G401 (cell line): ENCODE data around the gene TMEM41B. TPM values are rescaled to one million over a fixed set of nuclear protein-coding genes. Genes with fewer than 3 reads are reported as not detected.
A peak's percentile ranks its signal among the peaks of the same experiment; 100 is the strongest.
"Not testable (repeated sequence)": the region's sequence is repeated elsewhere in the genome, so short reads cannot be mapped to it uniquely, and the experiment has no call there.

Experiments used
- DNase-seq: peaks from one replicate; pipeline ENCODE4 v3.0.0-alpha.2; 2015; ENCODE audit warnings: low spot score
- in situ Hi-C: cut with HindIII; loops from 2 replicates; pipeline ENCODE4 v1.10.0; 2016; ENCODE audit warnings: low sequenced_read_pairs, mixed read lengths
- total RNA-seq: library from RNA; depleted of rRNA; stranded (reverse); fragments of >200 nt; shearing (Covaris generic); gene quantifications from 2 replicates; pipeline ENCODE4 v1.2.3, GENCODE V29; 2014

Gene TMEM41B
- total RNA-seq, 1 experiment from 2014 or later = 66.2 TPM

DNA sequence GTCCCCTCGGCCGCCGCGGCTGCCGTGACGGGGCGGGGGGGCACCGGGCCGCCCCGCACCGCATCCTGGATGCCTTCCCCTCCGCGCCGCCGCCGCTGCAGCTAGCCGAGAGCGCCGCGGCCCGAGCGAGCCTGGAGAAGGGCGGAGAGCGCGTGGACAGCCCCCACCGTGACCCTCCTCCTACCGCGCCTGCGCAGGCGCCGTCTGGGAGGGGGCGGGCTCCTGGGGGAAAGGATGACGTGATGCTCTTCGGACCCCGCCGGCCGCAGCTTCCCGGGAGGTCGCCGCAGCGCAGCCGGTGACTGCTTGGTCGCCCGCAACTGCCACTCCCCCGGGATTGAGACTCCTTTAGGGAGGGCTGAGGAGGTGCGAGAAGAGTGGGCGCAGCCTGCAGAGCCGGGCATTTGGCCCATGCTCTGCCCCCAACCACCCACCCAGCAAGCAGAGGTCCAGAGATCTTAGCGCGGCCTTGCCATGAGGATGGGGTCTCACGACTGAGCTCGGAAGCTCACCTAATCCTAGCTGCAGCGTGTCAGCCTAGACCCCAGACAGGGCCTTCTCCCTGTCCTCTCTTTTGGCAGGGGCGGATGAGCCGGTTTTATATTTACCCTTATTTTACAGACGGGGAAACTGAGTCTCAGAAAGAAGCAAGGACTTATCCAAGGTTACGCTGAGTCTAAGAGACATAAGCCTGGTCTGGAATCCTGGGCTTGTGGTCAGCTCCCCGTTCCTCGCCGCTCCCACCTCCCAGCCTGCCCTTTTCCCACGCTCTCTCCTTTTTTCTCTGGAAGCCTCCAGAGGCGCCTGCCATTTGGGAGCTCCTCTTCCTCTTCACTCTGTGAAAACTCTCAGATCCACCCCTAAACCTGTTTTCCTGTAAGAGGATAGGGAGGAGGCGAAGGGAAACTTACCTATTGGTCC, 48.9 kb downstream of the TMEM41B start, which contains the start of gene DENND5A:
Gene DENND5A, minus strand, starts transcription at position 140 of the 921 bp plus-strand sequence. CDS start 281 bp downstream, outside the sequence.
- in situ Hi-C loops = no loop called here

DNA sequence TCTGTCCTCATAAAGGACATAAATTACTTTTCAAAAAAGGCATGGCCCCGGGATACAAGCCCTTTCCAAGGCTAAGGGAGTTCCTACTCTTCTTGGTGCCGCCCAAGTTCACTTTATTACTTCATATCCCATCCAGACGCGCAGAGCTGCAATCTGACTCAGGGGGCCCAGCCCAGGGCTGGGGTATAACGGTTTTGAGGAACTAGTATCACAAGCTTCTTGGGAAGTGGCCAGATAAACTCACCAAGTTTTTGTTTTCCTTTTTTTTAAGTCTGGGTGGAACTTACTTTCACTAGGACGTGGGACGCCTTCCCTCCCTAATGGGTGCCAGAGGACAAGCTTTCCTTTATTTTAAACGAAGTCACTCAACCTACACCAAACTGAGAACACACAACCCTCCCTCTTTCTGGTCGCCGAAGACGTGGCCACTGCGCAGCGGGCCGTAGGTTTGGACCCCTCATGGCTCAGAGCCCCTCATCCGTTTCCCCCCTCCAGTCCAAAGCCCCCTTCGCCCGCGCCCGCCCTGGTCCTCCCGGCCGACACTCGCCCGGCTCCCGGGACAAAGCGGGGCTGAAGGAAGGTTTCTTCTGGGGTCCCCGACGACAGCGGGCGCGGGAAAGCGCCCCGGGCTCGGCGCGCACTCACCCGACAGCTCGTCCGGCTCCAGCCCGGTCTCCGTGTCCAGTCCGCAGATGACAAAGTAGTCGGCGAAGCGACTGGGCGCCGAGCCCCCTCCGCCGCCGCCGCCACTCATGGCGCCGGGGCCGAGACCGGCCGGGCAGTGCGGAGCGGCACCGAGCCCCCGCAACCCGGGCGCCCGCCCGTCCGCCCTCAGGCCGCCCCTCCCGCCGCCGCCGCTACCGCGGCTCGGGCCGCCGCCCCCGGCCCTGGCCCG, 49.8 kb downstream of the TMEM41B start:
- DNase-seq = peak; percentile 45
- in situ Hi-C loops = no loop called here

More for the DNA sequence above, 48.9 kb downstream of the TMEM41B start, which contains the start of gene DENND5A:
- DNase-seq = peak; percentile 88

DNA sequence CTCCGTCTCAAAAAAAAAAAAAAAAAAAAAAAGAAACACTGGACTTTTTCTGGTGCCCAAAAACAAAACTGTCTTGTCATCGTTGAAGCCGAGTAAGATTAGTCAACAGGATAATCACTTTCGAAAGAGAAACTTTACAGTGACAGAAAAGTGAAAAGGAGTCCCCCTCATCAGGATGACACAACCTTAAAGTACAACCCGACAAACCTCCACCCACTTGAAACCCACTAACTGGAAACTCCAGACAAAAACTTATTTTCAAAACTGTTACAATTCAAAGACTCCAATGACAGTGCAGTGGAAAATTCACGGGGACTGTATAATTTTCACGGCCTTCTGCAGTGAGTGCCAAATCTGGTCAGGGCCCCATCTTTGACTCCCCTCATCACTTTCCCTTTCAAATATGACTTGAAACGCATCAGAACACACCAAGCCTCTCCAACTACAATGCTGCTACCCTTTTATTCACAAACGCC, 50.5 kb downstream of the TMEM41B start:
- in situ Hi-C loops = no loop called here
- no peak for DNase-seq

DNA sequence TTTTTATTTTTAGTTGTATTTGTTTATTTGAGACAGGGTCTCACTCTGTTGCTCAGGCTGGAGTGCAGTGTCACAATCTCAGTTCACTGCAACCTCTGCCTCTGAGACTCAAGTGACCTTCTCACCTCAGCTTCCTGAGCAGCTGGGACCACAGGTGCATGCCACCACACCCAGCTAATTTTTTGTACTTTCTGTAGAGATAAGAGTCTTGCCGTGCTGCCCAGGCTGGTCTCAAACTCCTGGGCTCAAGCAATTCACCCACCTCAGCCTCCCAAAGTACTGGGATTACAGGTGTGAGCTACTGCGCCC, 53.6 kb downstream of the TMEM41B start:
- in situ Hi-C loops, DNase-seq: not testable (repeated sequence)

DNA sequence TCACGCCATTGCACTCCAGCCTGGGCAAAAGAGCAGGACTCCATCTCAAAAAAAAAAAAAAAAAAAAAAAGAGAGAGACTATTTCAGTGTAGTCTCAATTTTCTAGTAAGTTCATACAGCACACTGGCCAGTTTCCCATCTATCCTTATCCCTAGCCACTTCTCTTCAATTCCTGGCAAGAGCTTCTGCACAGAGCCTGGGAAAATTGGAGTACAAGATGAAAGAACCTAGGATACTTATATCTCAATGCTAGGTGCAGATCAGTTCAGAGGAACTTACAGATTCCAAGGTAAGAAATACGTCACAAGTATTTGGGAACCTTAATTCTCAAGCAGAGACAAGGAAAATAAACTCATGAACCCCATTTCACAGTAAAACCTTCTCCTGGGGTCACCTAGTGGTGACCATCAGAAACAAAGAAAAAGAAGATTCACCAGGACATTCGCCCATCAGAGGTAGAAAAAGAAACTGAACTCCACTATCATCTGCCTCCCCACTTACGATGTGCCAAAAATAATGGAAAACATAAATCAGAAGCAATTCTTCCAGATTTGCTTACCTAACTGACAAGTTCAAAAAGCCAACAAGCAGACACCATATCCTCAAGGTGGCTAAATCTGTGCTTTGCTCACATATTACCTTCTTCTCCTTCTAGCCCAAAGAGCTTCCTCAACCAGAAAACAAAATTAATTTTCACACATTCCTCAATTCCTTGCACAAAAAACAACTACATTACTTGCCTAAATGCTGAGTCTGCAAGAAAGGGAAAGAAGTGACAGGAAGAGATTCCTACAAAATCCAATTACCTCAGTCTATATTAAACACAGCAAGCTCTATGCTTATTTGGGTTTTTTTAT, 54.2 kb downstream of the TMEM41B start:
- DNase-seq = peak; percentile 32
- in situ Hi-C loops = no loop called here

DNA sequence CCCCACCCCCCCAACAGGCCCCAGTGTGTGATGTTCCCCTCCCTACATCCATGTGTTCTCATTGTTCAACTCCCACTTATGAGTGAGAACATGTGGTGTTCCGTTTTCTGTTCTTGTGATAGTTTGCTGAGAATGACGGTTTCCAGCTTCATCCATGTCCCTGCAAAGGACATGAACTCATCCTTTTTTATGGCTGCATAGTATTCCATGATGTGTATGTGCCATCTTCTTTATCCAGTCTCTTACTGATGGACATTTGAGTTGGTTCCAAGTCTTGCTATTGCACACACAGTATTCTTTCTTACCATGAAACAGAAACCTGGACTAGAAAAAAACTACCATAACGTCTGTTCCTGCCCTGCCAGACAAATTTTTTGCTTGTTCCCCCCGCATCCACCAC, 56.1 kb downstream of the TMEM41B start:
- DNase-seq, in situ Hi-C loops: not testable (repeated sequence)

DNA sequence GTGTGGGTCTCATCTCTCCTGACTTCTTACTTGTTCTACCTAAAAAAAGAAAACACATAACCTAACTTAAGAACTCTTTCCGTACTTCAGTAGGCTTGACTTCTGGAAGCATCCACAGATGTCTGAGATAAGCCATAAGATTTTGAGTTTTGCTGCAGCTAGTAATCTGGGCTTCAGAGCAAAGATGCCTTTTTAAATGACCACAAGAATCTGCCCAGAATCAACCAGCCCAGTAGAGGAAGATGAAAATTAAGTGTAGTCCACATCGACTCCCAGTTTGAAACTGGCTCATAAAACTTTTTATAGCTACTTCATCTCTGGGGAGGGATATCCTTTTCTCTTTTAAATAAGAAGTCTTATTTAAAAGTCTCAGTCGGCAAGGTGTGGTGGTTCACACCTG, 60.0 kb downstream of the TMEM41B start:
- in situ Hi-C loops = no loop called here
- DNase-seq = no peak

DNA sequence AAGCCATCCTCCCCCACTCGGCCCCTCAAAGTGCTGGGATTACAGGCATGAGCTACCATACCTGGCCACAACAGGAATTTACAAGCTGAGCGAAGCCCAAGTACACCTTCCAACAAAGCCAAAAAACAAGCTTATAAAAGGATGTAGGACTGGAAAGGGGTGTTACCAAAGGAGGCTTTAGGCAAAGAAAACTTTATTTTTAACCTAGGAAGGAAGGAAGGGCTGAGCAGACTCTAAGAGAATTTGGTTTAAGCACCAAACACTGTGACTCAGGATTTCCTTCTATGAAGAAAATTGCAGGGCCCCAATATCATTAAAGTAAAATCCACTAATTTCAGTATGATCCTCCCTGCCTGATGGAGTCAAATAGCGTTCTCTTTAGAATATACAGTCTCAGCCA, 61.3 kb downstream of the TMEM41B start:
- no peak for DNase-seq
- in situ Hi-C loops = no loop called here

DNA sequence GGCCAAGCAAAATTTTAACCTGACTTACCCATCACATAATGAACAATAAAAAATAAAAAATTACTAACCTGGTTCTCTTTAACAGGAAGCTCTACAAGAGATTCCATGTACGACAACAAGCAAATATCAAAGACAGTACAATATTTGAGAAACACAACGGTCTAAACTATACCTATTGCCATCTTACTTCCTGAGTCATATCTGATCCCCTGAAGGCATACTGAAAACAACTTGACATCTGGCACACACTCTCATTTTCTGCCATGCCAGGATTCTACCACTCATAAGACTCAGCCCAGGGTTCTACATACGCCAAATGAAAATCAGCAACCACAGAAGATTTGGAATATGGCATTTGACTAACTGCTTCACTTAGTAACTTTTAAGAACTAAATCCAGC, 63.1 kb downstream of the TMEM41B start:
- DNase-seq = no peak
- in situ Hi-C loops = no loop called here

DNA sequence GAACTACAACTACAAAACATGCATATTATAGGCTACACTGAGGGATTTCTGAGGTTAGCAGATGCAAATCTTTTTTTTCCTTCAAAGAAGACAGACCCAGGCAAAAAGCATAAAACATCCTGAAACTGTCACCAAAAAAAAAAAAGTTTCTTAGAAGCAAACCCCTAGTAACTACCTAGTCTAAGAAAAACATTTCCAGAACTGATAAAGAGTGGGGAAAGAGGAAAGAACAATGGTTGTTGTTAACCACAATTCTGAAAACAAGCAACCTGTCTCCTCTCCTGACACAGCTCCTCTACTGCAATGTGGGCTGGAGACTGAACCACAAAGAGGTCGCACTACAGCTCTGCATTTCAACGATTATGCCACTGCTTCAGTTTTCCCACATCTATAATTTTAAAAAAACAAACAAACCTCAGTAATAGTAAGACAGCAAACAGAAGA, 64.2 kb downstream of the TMEM41B start:
- in situ Hi-C loops = no loop called here

DNA sequence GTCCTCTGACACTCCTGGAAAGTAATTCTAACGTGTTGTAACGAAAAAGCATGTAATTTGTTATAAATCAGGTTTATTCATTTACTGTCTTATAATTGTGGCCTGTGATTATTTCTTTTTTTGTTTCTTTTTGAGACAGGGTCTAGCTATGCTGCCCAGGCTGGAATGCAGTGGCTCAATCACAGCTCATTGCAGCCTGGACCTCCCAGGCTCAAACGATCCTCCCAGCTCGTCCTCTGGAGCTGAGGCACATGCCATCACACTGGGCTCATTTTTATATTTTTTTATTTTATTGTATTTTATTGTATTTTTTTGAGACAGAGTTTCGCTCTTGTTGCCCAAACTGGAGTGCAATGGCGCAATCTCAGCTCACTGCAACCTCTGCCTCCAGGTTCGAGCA, 65.1 kb downstream of the TMEM41B start:
- in situ Hi-C loops = no loop called here
- no peak for DNase-seq

More for the DNA sequence above, 64.2 kb downstream of the TMEM41B start:
- DNase-seq = no peak

DNA sequence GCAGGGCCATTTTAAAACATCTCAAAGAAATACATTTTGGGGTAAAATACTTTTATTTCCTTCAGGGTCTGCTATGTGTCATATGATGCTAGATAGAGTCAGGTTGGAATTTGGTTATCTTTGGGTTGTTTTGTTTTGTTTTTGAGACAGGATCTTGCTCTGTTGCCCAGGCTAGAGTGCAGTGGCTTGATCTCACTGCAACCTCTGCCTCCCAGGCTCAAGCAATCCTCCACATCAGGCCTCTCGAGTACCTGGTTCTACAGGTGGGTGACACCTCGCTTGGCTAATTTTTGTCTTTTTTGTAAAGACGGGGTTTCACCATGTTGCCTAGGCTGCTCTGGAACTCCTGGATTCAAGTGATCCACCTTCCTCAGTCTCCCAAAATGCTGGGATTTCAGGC, 66.5 kb downstream of the TMEM41B start:
- in situ Hi-C loops = no loop called here

DNA sequence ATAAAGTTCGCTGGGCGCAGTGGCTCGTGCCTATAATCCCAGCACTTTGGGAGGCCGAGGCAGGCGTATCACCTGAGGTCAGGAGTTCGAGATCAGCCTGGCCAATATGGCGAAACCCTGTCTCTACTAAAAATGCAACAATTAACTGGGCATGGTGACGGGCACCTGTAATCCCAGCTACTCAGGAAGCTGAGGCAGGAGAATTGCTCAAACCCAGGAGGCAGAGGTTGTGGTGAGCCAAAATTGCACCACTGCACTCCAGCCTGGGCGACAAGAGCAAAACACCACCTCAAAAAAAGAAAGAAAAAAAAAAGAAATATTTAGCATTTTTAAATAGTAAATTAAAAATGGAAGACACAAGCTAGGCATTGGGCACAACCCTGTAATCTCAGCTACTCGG, 78.2 kb downstream of the TMEM41B start:
- DNase-seq, in situ Hi-C loops: not testable (repeated sequence)

More for the DNA sequence above, 66.5 kb downstream of the TMEM41B start:
- no peak for DNase-seq

DNA sequence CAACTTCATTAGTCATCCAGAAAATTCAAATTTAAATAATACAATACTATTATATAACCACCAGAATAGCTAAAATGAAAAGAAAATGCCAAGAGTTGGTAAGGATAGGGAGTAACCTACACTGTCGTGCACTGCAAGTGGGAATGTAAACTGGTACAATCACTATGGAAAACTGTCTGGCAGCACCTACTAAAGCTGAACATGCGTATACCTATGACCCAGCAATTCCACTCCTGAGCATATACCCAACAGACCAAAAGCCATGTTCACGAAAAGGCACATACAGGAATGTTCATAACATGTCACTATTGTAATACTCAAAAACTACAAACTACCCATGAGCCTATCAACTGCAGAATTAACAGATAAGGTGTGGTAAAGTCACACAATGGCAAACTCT, 81.9 kb downstream of the TMEM41B start:
- in situ Hi-C loops = no loop called here

DNA sequence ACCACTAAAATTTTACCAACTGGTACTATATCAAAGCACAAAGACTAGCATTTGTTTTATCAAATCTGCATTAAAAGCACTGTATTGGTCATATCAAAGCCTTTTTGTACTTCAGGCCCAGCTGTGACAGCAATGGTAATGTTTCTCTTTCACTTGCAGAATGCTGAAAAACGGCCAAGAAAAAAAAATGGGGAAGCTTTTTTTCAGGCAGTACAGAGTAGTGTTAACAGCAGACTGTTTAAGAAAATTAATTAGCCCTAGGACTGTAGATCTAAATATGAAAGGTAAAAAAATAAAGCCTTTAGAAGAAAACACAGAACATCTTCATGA, 82.6 kb downstream of the TMEM41B start:
- DNase-seq = peak; percentile 22
- in situ Hi-C loops = no loop called here

More for the DNA sequence above, 81.9 kb downstream of the TMEM41B start:
- no peak for DNase-seq
